NT2/D1 (cell line): ENCODE data around the gene FRMD3.

ENCODE experiments used
- SUZ12 ChIP-seq: IDR thresholded peaks from 2 replicates; pipeline ENCODE4 v1.6.1; 2011; ENCODE audit not compliant: insufficient read length, insufficient read depth; ENCODE audit errors: extremely low read depth
- YY1 ChIP-seq: IDR thresholded peaks from 2 replicates; pipeline ENCODE4 v1.6.1; 2011; ENCODE audit not compliant: insufficient read length, insufficient read depth
- ZNF274 ChIP-seq: IDR thresholded peaks from 2 replicates; pipeline ENCODE4 v1.6.1; 2011; ENCODE audit warnings: mild to moderate bottlenecking, low read depth, low read length

- TF ChIP-seq YY1 = no peak
- TF ChIP-seq ZNF274 = no peak
- no peak for TF ChIP-seq SUZ12
These were observed 106.0 kb downstream of the FRMD3 start for GRCh38 chr9:83432104-83432627.
